ENCODE measurements around the gene GALNT17.

The GALNT17 gene

GRCh38 chr7:71342202-71342601 lies 210.3 kb downstream of the GALNT17 start:
- no peak for DNase-seq

- no peak for DNase-seq
Measured at GRCh38 chr7:71343039-71343438, 211.1 kb downstream of the GALNT17 start.

GRCh38 chr7:71343892-71344291 lies 211.9 kb downstream of the GALNT17 start:
- no peak for DNase-seq

- DNase-seq: no peak
Measured at GRCh38 chr7:71345117-71345884, 213.4 kb downstream of the GALNT17 start.

DNA sequence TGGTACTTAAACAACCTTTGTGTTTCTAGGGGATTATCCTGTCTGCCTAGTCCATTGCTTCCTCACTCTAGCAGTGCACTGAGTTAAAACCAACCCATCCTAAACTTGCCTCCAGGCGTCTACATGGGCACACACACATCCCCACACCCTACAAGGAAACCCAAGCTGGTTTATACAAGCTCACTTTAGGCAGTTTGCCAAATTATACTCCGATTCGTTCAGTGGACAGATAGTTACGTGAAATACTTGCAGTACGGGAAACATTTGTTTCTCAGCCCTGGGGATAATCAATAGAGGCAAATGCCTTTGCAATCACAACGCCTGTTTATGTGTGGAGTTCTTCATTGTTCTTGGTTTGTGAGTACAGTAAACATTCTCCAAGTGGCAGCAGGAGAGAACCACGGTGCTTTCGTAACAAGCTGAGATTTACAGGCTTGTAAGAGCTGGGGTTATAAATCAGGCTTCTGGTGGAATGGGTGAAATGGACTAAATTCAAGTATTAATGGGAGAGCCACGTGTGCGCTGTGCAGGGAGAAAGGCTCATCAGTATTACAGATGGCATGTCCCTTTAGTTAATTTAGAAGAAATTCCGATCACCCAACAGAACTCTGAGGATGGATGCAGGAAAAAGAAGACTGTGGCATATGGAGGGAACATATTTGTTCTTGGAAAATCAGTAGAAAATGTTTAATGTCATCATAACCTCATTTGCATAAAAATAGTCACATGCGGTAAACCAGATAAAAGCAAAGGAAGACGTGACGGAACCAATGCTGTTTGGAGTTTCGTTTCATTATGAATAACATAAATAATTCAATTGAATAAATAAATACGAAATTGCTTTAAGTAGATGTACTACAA lies 217.1 kb downstream of the GALNT17 start:
- no peak for DNase-seq

DNA sequence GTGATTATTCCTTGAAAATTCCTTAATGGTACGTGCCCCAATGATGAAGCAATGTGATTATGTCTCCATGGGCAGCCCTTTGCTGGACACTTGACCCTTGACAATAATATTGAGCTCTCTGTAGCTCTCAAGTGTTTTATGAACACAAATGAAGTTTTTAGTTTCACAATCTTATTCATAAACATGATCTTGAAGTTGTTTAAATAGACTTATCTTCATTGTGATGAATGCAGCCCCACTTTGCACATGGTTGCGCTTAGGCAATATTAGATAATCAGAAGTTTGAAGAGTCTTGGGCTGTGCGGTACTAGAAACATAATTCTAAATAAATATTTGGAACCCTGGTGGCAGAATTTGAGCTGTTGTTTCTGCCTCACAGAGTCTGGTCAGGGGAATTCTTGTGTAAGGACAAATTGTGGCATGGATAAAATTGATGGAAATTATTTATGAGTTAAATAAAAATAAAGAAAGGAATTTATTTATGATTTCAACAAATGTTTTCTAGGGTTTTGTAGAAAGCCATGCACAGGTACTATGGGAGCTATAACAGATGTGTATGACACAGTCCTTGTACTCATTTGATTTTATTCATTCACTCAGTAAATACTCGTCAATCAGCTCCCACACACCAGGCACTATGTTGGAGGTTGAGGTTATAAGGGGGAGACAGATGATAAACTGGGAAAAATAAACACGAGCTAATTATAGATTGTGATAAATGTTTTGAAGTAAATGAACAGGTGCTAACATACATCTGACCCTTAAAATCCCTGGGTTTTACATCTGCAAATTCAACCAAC lies 217.9 kb downstream of the GALNT17 start:
- DNase-seq: no peak

- DNase-seq: no peak
Measured at GRCh38 chr7:71350680-71351079, 218.7 kb downstream of the GALNT17 start.

DNA sequence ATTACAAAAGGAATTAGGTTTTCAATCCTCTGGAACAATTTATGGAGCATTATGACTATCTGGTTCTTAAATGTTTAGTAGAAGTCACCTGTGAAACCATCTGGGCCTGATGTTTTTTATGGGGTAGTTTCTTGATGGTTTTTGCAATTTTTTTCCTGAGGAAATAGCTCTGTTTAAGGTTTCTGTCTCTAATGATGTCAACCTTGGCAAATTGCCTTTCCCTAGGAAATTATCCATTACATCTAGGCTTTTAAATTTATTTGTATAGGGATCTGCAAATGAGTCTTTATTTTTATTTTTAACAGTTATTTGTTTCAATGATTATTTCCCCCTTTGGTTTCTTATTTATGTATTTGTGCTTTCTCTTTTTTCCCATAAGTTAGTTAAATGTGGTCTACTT lies 222.8 kb downstream of the GALNT17 start:
- no peak for DNase-seq

- DNase-seq: no peak
Measured at GRCh38 chr7:71361451-71362032, 229.6 kb downstream of the GALNT17 start.

GRCh38 chr7:71362240-71362639 lies 230.3 kb downstream of the GALNT17 start:
- no peak for DNase-seq

DNA sequence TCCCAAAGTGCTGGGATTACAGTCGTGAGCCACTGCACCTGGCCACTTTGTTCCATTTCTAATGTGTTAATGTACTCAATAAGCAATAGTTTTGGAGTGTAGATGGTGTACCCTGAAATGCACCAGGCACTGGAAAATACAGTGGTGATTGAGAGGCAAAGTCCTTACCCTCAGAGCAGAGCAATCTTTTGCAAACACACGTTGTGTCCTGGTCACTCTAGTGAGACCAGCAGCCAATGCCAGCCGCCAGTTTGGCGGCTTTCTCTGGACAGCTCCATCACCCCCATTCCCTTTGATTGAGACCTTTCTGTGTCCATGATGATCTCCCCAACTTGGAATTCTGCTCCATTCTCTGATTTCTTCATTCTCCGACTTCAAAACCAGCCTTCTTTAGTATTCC lies 231.3 kb downstream of the GALNT17 start:
- no peak for DNase-seq

DNA sequence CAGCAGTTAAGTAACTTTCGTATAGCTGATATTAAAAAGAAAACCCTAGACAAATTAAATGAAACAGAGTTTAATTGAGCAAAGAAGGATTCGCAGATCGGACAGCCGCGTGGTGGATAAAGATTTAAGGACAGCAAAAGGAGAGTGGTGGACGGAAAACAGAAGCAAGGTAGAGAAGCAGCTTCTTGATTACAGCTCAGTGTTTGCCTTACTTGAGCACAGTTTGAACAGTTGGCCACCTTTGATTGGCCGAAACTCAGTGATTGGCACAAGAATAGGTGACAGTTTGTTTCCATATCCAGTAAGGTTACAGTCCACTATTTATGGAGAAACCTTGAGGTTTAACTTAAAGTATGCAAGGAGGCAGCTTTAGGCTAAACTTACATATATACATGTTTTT lies 231.7 kb downstream of the GALNT17 start:
- no peak for DNase-seq

- no peak for DNase-seq
Measured at GRCh38 chr7:71364551-71364950, 232.6 kb downstream of the GALNT17 start.

GRCh38 chr7:71372991-71373390 lies 241.0 kb downstream of the GALNT17 start:
- DNase-seq: no peak

- DNase-seq: no peak
Measured at GRCh38 chr7:71377062-71377461, 245.1 kb downstream of the GALNT17 start.

- no peak for DNase-seq
Measured at GRCh38 chr7:71377469-71377868, 245.5 kb downstream of the GALNT17 start.

GRCh38 chr7:71384094-71384493 lies 252.2 kb downstream of the GALNT17 start:
- DNase-seq: no peak

DNA sequence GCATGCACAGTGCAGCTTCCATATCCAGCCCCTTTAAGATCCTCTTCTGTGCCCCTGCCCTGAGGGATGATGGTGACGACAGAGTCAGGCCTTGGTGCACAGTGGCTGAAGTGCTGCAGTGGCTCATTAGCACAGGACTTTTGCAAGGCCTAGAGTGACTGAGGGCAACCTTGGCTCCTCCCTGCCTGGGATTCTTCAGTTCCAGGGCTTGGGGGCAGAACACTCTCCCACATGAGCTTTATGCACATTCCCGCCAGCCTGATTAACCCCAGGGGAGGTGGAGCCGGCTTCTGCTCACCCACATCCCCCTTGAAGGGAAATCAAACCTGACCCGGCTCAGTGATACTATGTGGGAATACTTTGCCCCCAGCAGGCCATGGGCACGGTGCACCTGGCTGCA lies 253.4 kb downstream of the GALNT17 start:
- DNase-seq: no peak

GRCh38 chr7:71386152-71386785 lies 254.3 kb downstream of the GALNT17 start:
- DNase-seq: no peak

GRCh38 chr7:71388181-71388580 lies 256.2 kb downstream of the GALNT17 start:
- no peak for DNase-seq

DNA sequence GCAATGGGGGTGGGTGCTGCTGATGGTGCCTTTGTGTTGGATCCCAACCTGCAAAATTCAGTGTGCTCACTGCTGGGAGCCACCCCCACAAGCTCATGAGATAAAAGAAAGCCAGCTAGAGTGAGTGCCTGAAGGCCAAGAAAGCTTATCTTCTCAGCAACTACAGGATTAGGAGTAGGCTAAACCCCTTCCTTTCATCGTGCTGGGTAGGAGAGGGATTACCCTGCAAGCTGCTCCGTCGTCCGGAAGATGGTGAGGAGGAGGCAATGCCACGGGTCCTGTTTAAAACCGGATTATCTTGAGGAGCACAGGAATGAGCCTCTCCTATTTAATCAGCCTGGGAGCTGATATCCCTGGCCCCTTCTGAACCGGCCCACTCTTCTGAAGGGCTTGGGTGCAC lies 258.0 kb downstream of the GALNT17 start:
- no peak for DNase-seq

DNA sequence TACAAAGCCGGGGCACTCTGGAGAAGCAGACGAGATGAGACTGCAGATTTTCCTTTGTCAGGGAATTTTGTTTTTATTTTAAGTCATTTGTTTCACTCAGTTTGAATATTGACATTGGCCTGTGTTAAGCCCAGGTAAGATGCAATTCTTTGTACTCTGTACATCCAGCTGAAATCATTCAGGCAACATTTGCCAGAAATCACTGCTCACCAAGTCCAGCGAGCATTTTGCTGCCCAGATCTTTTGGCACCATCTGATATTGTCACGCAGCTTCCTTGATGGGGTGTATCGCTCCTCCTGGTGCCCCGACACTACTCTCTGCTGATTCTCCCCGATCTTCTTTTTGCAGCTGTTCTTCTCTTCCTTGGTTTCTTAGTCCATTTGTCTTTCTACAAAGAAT lies 261.7 kb downstream of the GALNT17 start:
- no peak for DNase-seq

All from suppressor macrophage (primary cell).